ENCODE results near the gene LORICRIN.

- TF ChIP-seq CTCF (conservative IDR thresholded peaks at IDR 0.05; ENCODE audit: low read depth, low read length) (no peak), CEBPB (IDR thresholded peaks at IDR 0.05; ENCODE audit: low read depth, low read length) (no peak), POLR2A (IDR thresholded peaks at IDR 0.05; ENCODE audit: low read depth, low read length) (no peak), RAD21 (IDR thresholded peaks at IDR 0.05; ENCODE audit: low read length) (no peak), RCOR1 (IDR thresholded peaks at IDR 0.05; ENCODE audit: insufficient replicate concordance, low read length) (no peak), RFX5 (IDR thresholded peaks at IDR 0.05; ENCODE audit: low read depth, low read length) (no peak), ELK1 (IDR thresholded peaks at IDR 0.05; ENCODE audit: borderline replicate concordance, low read depth, low read length) (no peak), SMC3 (IDR thresholded peaks at IDR 0.05; ENCODE audit: low read depth, low read length) (no peak), MXI1 (IDR thresholded peaks at IDR 0.05; ENCODE audit: borderline replicate concordance, low read depth, low read length) (no peak), BHLHE40 (IDR thresholded peaks at IDR 0.05; ENCODE audit: low read depth, low read length) (no peak), MAZ (IDR thresholded peaks at IDR 0.05; ENCODE audit: borderline replicate concordance, low read depth, low read length) (no peak), MAFK (IDR thresholded peaks at IDR 0.05; ENCODE audit: low read depth, low read length) (no peak), USF2 (IDR thresholded peaks at IDR 0.05; ENCODE audit: low read depth, low read length) (no peak)
Observed at GRCh38 chr1:153310526-153310925, 51.0 kb downstream of the LORICRIN start.

All from IMR-90 (cell line).